ENCODE data around the gene MTRF1.

- no peak for TF ChIP-seq CTCF (IDR thresholded peaks at IDR 0.05; ENCODE audit: low read length)
- no peak for TF ChIP-seq EZH2 (optimal IDR thresholded peaks at IDR 0.05; ENCODE audit: low read depth, low read length)
- TF ChIP-seq EZH2phosphoT487 (IDR thresholded peaks at IDR 0.05; ENCODE audit: low read length) = no peak
Observed at GRCh38 chr13:41200126-41200525, 63.2 kb downstream of the MTRF1 start.

All from MM.1S (cell line).